ENCODE results near the gene LRRC4B.

DNA sequence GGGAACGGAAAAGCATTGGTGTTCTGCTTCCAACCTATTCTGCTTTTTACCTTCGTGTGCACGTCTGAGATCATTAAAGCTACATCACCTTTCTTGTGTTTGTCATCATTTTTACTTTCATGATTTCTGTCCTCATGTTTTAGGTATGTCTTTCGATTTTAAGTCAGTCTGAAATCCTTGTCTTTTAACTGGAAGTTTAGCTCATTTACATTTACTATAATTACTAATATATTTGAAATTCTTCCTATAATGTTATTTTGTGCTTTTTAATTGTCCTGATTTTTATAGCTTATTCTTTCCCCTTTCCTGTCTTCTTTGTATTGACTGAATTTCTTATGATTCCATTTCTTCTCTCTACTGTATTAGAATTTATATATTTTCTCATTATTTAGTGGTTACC lies 35.3 kb downstream of the LRRC4B start:
- TF ChIP-seq, protein P1, sequence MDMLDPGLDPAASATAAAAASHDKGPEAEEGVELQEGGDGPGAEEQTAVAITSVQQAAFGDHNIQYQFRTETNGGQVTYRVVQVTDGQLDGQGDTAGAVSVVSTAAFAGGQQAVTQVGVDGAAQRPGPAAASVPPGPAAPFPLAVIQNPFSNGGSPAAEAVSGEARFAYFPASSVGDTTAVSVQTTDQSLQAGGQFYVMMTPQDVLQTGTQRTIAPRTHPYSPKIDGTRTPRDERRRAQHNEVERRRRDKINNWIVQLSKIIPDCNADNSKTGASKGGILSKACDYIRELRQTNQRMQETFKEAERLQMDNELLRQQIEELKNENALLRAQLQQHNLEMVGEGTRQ (IDR thresholded peaks at IDR 0.05; ENCODE audit: low read length) = no peak
- TF ChIP-seq ZNF274 (IDR thresholded peaks at IDR 0.05; ENCODE audit: borderline replicate concordance, extremely low read depth, low read length) = no peak
- no peak for TF ChIP-seq POLR2AphosphoS5 (IDR thresholded peaks at IDR 0.05; ENCODE audit: low read depth, low read length)
- TF ChIP-seq POLR2A (IDR thresholded peaks at IDR 0.05; ENCODE audit: control extremely low read depth in 1 of 2, low read depth in 2 of 2, low read length in 2 of 2) = no peak
- TF ChIP-seq, protein P2, sequence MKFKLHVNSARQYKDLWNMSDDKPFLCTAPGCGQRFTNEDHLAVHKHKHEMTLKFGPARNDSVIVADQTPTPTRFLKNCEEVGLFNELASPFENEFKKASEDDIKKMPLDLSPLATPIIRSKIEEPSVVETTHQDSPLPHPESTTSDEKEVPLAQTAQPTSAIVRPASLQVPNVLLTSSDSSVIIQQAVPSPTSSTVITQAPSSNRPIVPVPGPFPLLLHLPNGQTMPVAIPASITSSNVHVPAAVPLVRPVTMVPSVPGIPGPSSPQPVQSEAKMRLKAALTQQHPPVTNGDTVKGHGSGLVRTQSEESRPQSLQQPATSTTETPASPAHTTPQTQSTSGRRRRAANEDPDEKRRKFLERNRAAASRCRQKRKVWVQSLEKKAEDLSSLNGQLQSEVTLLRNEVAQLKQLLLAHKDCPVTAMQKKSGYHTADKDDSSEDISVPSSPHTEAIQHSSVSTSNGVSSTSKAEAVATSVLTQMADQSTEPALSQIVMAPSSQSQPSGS (IDR thresholded peaks at IDR 0.05; ENCODE audit: low read length) = no peak
- no peak for TF ChIP-seq ASH2L (IDR thresholded peaks at IDR 0.05; ENCODE audit: low read length)
- no peak for TF ChIP-seq HDAC6 (IDR thresholded peaks at IDR 0.05; ENCODE audit: low read depth, low read length)
